Left ventricle myocardium inferior (tissue), 1 donor: ENCODE results near the gene METRN. TPM values are rescaled to one million over a fixed set of nuclear protein-coding genes. Genes with fewer than 3 reads are reported as not detected.

ENCODE experiments used
- DNase-seq: peaks from one replicate; pipeline ENCODE4 v3.0.0-alpha.2; 2020
- H3K27ac ChIP-seq: fragments of 200-600 bp; replicated peaks from 2 replicates; pipeline ENCODE4 v1.8.0; 2021
- H3K27me3 ChIP-seq: fragments of 200-600 bp; 2 replicates; pipeline ENCODE4 v1.8.0; 2021; ENCODE audit warnings: low read depth
- H3K36me3 ChIP-seq: fragments of 200-600 bp; 2 replicates; pipeline ENCODE4 v1.8.0; 2021
- H3K4me1 ChIP-seq: fragments of 200-600 bp; 2 replicates; pipeline ENCODE4 v1.8.0; 2021
- H3K4me3 ChIP-seq: fragments of 200-600 bp; 2 replicates; pipeline ENCODE4 v1.8.0; 2021; ENCODE audit warnings: mild to moderate bottlenecking, moderate library complexity
- H3K9me3 ChIP-seq: fragments of 200-600 bp; replicated peaks from 2 replicates; pipeline ENCODE4 v1.8.0; 2021
- intact Hi-C: fragments of 100-400 bp; cut with micrococcal nuclease; formaldehyde crosslinking; loops from one replicate; pipeline ENCODE4 v1.11.0; 2022
- total RNA-seq: library from RNA; stranded (reverse); fragmentation: NEBNext Ultra II Directional; extraction: Animal tissue kit (Norgen Biotek cat#: 25700); gene quantifications from one replicate; pipeline ENCODE4 v1.2.1, GENCODE V29; 2021
- TF ChIP-seq, protein P1 (sequence below): fragments of 200-600 bp; IDR thresholded peaks from 2 replicates; pipeline ENCODE4 v1.8.0; 2021; ENCODE audit warnings: antibody characterized with exemption, mild to moderate bottlenecking, borderline replicate concordance
- donor health status: DM: no; HTN: yes; CAD: no; lungs with severe emphysema.

METRN gene
- total RNA-seq, 1 donor from 2014 or later, result 62.5 TPM

DNA sequence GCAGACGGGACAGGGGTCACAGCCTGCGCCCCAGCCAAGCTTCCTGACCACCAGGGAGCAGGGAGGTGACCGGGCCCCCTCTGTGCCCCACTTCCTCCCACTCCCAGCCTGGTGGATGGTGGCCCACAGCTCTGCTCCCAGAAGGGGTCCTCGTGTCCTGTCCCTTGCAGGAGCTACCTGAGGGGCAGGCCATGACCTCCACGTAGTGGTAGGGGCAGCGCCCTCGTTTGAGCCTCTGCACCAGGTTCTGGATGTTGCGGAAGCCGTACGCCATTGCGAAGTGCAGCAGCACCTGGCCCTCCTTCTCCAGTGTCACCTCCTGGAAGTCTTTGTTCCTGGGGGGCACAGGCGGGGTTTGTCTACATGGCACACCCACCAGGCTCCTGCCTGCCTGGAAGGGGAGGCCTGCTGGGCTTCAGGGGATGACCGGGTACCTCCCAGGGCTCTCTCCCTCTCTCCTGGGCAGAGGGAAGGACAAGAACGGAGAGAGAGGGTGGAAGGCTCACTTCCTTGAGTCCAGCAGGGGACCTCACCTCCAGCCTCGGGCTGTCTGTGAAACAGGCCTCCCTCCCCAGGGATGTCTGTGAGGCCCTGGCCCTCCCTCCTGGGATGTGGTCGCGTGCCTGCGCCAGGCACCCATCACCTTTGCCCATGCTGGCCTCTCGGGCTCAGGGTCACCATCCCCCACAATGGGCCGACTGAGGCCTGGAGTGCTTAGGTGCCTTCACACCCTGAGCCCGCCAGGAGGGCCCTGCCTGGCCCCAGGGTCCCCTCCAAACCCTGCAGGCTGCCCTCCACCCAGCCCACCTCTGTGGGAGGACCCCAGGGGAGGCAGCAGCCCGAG, 16.0 kb downstream of the METRN start:
- Histone ChIP-seq H3K9me3 (no peaks in the 10 kb centered on the region), H3K4me3 (no peak overlapping the region), H3K27ac (no peak overlapping the region), H3K36me3 (peaks cover 47% of the 10 kb centered on the region), H3K27me3 (peaks cover 25% of the 10 kb centered on the region), H3K4me1 (peaks cover 27% of the 10 kb centered on the region)
- intact Hi-C loops, result no loop called here
- DNase-seq, result no peak
- TF ChIP-seq, protein P1, sequence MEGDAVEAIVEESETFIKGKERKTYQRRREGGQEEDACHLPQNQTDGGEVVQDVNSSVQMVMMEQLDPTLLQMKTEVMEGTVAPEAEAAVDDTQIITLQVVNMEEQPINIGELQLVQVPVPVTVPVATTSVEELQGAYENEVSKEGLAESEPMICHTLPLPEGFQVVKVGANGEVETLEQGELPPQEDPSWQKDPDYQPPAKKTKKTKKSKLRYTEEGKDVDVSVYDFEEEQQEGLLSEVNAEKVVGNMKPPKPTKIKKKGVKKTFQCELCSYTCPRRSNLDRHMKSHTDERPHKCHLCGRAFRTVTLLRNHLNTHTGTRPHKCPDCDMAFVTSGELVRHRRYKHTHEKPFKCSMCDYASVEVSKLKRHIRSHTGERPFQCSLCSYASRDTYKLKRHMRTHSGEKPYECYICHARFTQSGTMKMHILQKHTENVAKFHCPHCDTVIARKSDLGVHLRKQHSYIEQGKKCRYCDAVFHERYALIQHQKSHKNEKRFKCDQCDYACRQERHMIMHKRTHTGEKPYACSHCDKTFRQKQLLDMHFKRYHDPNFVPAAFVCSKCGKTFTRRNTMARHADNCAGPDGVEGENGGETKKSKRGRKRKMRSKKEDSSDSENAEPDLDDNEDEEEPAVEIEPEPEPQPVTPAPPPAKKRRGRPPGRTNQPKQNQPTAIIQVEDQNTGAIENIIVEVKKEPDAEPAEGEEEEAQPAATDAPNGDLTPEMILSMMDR, result no peak

DNA sequence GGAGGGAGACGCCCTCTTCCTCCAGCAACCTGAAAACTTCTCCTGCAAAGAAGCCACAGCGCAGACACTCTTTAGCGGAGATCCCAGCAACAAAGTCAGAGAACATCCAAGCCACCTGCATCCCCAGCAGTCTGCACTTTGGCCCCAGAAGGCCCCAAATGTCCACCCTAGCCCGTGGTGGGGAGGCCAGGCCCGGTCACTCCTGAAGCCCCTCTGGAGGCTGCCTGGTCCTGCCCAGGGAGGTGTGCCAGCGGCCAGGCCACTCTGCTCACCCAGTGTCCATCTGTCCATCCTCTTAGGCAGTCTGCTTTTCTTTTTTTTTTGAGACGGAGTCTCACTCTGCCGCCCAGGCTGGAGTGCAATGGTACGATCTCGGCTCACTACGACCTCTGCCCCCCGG, 17.4 kb downstream of the METRN start:
- no peak for DNase-seq
- Histone ChIP-seq H3K36me3 (peaks cover 62% of the 10 kb centered on the region), H3K27me3 (peaks cover 13% of the 10 kb centered on the region)

DNA sequence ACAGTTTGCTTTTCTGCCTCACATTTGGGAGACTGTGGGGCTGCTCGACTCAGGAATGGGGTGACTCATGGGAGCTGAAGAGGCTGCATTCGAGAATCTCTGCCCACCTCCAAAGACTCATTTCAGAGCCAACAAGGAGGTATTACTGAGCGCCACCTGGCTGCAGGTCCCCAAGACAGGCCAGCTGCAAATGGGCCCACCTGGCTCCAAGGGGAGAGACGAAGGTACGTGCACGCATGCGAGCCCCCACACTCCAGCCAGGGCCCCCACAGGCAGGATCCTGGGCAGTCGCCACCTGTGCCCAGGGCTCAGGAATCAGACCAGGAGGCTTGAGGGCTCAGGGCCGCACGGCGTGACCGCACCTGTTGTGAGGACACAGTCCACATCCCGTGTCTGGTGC, 18.0 kb downstream of the METRN start:
- TF ChIP-seq, protein P1, result no peak
- intact Hi-C loops, result no loop called here
- Histone ChIP-seq H3K4me3 (no peak overlapping the region), H3K27me3 (peaks cover 7% of the 10 kb centered on the region), H3K36me3 (peaks cover 68% of the 10 kb centered on the region), H3K4me1 (peaks cover 10% of the 10 kb centered on the region), H3K27ac (no peak overlapping the region), H3K9me3 (no peaks in the 10 kb centered on the region)
- no peak for DNase-seq

More for the DNA sequence above, 17.4 kb downstream of the METRN start:
- TF ChIP-seq, protein P1, result no peak
- no peak overlapping the region for H3K27ac ChIP-seq
- intact Hi-C loops, result no loop called here
- no peak overlapping the region for H3K4me3 ChIP-seq
- H3K4me1 ChIP-seq, result peaks cover 16% of the 10 kb centered on the region
- H3K9me3 ChIP-seq, result no peaks in the 10 kb centered on the region

DNA sequence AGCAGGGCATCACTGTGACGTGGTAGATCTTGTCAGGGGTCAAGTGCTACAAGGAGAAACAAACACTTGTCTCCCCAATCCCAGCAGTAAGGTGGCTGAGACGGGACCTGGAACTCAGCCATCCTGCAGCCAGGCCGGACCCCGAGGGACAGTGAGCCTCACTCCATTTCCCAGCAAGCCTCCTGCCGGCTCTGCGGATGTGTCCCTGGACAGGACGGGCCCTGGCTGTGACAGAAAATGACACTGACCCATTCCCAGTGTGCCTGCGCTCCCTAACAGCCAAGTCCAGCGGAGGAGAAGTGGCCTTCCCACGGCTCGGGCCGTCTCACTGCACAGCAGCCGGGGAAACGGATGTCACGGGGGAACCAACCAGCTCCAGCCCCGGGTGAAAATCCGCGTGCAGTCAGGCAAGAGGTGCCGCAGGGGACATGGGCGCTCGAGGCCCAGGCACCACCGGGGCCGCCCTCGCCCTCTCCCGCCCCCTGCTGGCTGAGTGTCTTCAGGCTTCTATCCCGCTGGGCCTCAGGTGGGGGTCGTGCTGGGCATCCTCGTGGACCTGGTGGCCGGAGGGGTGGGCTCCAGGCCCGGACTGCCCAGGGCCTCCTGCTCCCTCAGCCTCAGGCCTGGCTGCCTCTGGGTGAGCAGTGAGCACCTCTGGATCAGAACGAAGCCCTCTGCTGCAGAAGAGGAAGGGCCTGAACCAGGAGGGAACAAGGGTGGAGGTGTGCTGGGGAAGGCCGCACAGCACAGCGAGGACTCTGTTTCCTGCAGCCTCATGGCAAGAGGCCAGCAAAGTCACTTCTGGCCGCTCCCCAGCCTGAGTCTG, 18.7 kb downstream of the METRN start:
- Histone ChIP-seq H3K4me3 (no peak overlapping the region), H3K9me3 (no peaks in the 10 kb centered on the region), H3K27ac (no peak overlapping the region), H3K36me3 (peaks cover 71% of the 10 kb centered on the region), H3K27me3 (peaks cover under 1% of the 10 kb centered on the region), H3K4me1 (peaks cover 3% of the 10 kb centered on the region)
- intact Hi-C loops, result no loop called here
- TF ChIP-seq, protein P1, result peak; percentile 42
- no peak for DNase-seq

DNA sequence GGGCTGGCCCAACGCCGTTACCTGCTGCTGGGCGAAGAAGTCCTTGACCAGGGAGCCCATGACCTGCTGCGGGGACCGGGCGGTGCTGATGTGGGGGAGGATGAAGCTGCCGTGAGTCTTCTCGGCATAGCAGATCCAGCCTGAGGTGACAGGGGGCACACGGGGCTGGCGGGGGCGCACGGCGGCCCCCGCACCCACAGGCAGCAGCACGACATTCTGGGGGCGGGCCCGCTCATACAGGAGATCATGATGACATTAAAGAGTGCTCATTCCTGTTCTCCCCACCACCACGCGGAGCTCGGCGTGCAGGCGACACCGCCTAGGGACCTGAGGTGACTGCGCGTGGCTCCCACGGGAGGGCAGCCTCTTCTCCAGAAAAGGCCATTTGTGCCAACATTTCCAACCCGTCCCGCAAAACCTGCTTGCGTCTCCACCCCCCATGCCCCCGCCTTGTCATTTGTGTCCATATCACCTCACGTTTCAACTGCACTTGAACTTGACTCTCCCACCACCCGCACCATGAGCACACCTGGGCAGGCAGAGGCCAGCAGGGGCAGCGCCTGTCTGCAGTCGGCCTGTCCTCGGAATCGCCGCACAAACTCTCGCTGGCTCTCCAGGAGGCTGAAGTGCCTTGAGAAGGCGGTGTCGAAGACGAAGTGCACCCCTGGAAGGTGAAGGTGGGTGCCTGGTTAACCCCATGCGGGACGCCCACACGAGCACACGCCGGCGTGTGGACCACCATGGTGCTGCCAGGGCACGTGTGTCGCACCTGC, 19.5 kb downstream of the METRN start:
- Histone ChIP-seq H3K4me1 (peaks cover 2% of the 10 kb centered on the region), H3K9me3 (no peaks in the 10 kb centered on the region), H3K27ac (no peak overlapping the region), H3K27me3 (no peaks in the 10 kb centered on the region), H3K4me3 (no peak overlapping the region), H3K36me3 (peaks cover 75% of the 10 kb centered on the region)
- TF ChIP-seq, protein P1, result no peak
- intact Hi-C loops, result no loop called here
- DNase-seq, result no peak
